HepG2 (cell line): Measurements from ENCODE around the gene SCAI. TPM values are rescaled to one million over a fixed set of nuclear protein-coding genes. Genes with fewer than 3 reads are reported as not detected.

ENCODE experiments used
- ATAC-seq: fragments of 200-7000 bp; cut with Tn5 transposase; 3 replicates; pipeline ENCODE4 v1.9.1; 2020; ENCODE audit warnings: mild to moderate bottlenecking, moderate library complexity
- BruUV-seq: library from RNA; stranded (reverse); fragments of 400-500 nt; replicated peaks from 2 replicates; lab custom pipeline; 2021; lab: Mats Ljungman, UMichigan
- CTCF ChIA-PET: fragments of 300-600 bp; formaldehyde crosslinking; extraction: SDS; loops from one replicate; lab custom pipeline; 2021; ENCODE audit warnings: low total read pairs, inconsistent platforms, low intra/inter-chr PET ratio; lab: Yijun Ruan, JAX
- POLR2A ChIA-PET: fragments of 350-600 bp; sonication (Branson Sonifier 250); formaldehyde crosslinking; loops from one replicate; lab custom pipeline; 2020; ENCODE audit warnings: antibody characterized with exemption, inconsistent platforms; lab: Yijun Ruan, JAX
- DNase-seq: peaks from one replicate; pipeline ENCODE4 v3.0.0-alpha.2; 2015; ENCODE audit warnings: low spot score
- FAIRE-seq: peaks from 3 replicates; lab custom pipeline; 2011; peaks lifted over from hg19 to GRCh38; lab: Jason Lieb, UNC
- H2AFZ ChIP-seq: one replicate; pipeline ENCODE4 v1.6.1; 2011; ENCODE audit warnings: low read length, inconsistent platforms
- H3K27ac ChIP-seq: fragments of 300-600 bp; 3 replicates; pipeline ENCODE4 v1.8.0; 2011; ENCODE audit warnings: mixed run types, mild to moderate bottlenecking, mixed read lengths, low read length, inconsistent platforms; ENCODE audit not compliant: insufficient read depth; ENCODE audit errors: extremely low read length
- H3K27me3 ChIP-seq, 2 experiments: fragments of 200-600 bp in 1 of 2; 2 replicates in 1 of 2; 3 replicates in 1 of 2; pipeline versions ENCODE4 v1.6.0 to v1.8.0; 2011; ENCODE audit warnings: low read length in 2 of 2, mild to moderate bottlenecking in 2 of 2, moderate library complexity in 2 of 2, inconsistent platforms in 1 of 2; ENCODE audit not compliant: insufficient read depth in 2 of 2, control insufficient read depth in 1 of 2
- H3K36me3 ChIP-seq, 2 experiments: fragments of 200-600 bp in 1 of 2; replicated peaks in 1 of 2; 2 replicates in 1 of 2; 3 replicates in 1 of 2; pipeline versions ENCODE4 v1.5.1 to v1.8.0; 2011; ENCODE audit warnings: low read length in 2 of 2, inconsistent platforms in 1 of 2; ENCODE audit not compliant: insufficient read depth in 2 of 2, control insufficient read depth in 1 of 2
- H3K4me1 ChIP-seq: 2 replicates; pipeline ENCODE4 v1.5.1; 2012; ENCODE audit warnings: low read length, inconsistent platforms; ENCODE audit not compliant: insufficient read depth
- H3K4me2 ChIP-seq: 2 replicates; pipeline ENCODE4 v1.6.0; 2011; ENCODE audit warnings: low read depth, low read length, inconsistent platforms
- H3K4me3 ChIP-seq, 3 experiments: fragments of 200-600 bp in 1 of 3; sonication (generic), shearing (Covaris generic) in 1 of 3; replicated peaks in 1 of 3; 2 replicates each; pipeline ENCODE4 v1.5.1; 2011 to 2016; ENCODE audit warnings: low read length in 3 of 3, inconsistent platforms in 2 of 3, low read depth in 2 of 3, mild to moderate bottlenecking in 2 of 3, control low read depth in 1 of 3, mixed read lengths in 1 of 3; ENCODE audit not compliant: insufficient read depth in 1 of 3
- H3K79me2 ChIP-seq: one replicate; pipeline ENCODE4 v1.6.1; 2011; ENCODE audit warnings: low read length, inconsistent platforms; ENCODE audit not compliant: insufficient read depth
- H3K9ac ChIP-seq: 2 replicates; pipeline ENCODE4 v1.6.0; 2011; ENCODE audit warnings: mild to moderate bottlenecking, low read depth, low read length, inconsistent platforms; ENCODE audit not compliant: insufficient read depth
- H3K9me3 ChIP-seq: 2 replicates; pipeline ENCODE4 v1.5.1; 2012; ENCODE audit warnings: mild to moderate bottlenecking, low read length
- H4K20me1 ChIP-seq: 2 replicates; pipeline ENCODE4 v1.6.0; 2011; ENCODE audit warnings: inconsistent platforms, mild to moderate bottlenecking, low read length, moderate library complexity; ENCODE audit not compliant: insufficient read depth
- HBP1 ChIP-seq: IDR thresholded peaks from 2 replicates; pipeline ENCODE4 v1.6.1; 2016; ENCODE audit warnings: low read depth, control low read depth
- RFXAP ChIP-seq: sonication (generic); formaldehyde crosslinking; IDR thresholded peaks from 2 replicates; pipeline ENCODE4 v1.4.0; 2020; ENCODE audit warnings: missing genetic modification reagents, borderline replicate concordance
- ZMAT3 ChIP-seq: sonication (generic); formaldehyde crosslinking; conservative IDR thresholded peaks from 2 replicates; pipeline ENCODE4 v1.7.0; 2021; ENCODE audit warnings: missing genetic modification reagents
- ZNF451 ChIP-seq: sonication (generic); formaldehyde crosslinking; IDR thresholded peaks from 2 replicates; pipeline ENCODE4 v1.5.0; 2020; ENCODE audit warnings: mild to moderate bottlenecking, missing genetic modification reagents
- ZNF503 ChIP-seq: sonication (generic); formaldehyde crosslinking; IDR thresholded peaks from 2 replicates; pipeline ENCODE4 v1.4.0; 2020; ENCODE audit warnings: missing genetic modification reagents
- ZNF589 ChIP-seq: sonication (generic); formaldehyde crosslinking; conservative IDR thresholded peaks from 2 replicates; pipeline ENCODE4 v1.8.0; 2022; ENCODE audit warnings: mild to moderate bottlenecking, moderate library complexity, missing genetic modification reagents
- WGBS: methylation state at CpG from one replicate; pipeline ENCODE4 v1.1.6; 2017; ENCODE audit warnings: low lambda C conversion rate; 5-methylcytosine and 5-hydroxymethylcytosine counted together
- in situ Hi-C: cut with HindIII; loops from 2 replicates; pipeline ENCODE4 v1.10.0; 2017; ENCODE audit warnings: low pct_unique_long_range_greater_than_20kb; ENCODE audit not compliant: extremely low pct_ligation_motif_present
- intact Hi-C: fragments of 100-400 bp; cut with micrococcal nuclease; formaldehyde crosslinking; loops from one replicate; pipeline ENCODE4 v1.10.0; 2022; ENCODE audit not compliant: unreplicated experiment
- polyA plus RNA-seq, 8 experiments: library from polyadenylated mRNA; depleted of rRNA in 3 of 8; stranded (reverse) in 7 of 8; unstranded in 1 of 8; fragments of >200 nt; fragmentation: Illumina TruSeq in 4 of 8; extraction: Trizol in 4 of 8; gene quantifications; 2 replicates each; pipeline versions ENCODE4 v1.2.1 to v1.2.3, GENCODE V29; 2011 to 2016; ENCODE audit warnings: low read depth in 4 of 8, missing spikeins in 1 of 8, mixed read lengths in 1 of 8; ENCODE audit not compliant: insufficient read depth in 1 of 8
- total RNA-seq, 5 experiments: library from RNA; depleted of rRNA; stranded (reverse); fragments of >200 nt; fragmentation: Illumina TruSeq; extraction: Trizol; gene quantifications; 2 replicates each; pipeline ENCODE4 v1.2.3, GENCODE V29; 2016; ENCODE audit warnings: low read depth in 1 of 5
- TF ChIP-seq, protein P1 (sequence below): sonication (generic); formaldehyde crosslinking; IDR thresholded peaks from 2 replicates; pipeline ENCODE4 v1.9.0; 2021; ENCODE audit warnings: missing genetic modification reagents, borderline replicate concordance
- TF ChIP-seq, protein P2 (sequence below): sonication (generic); formaldehyde crosslinking; IDR thresholded peaks from 2 replicates; pipeline ENCODE4 v1.9.0; 2021; ENCODE audit warnings: mild to moderate bottlenecking, missing genetic modification reagents

The SCAI gene
- total and polyA plus RNA-seq, 2 of the 13 experiments (the other 11 are each of a cell fraction or from before 2014, with no cell fraction given) = 4.4 to 8.4 TPM

- TF ChIP-seq, protein P1, sequence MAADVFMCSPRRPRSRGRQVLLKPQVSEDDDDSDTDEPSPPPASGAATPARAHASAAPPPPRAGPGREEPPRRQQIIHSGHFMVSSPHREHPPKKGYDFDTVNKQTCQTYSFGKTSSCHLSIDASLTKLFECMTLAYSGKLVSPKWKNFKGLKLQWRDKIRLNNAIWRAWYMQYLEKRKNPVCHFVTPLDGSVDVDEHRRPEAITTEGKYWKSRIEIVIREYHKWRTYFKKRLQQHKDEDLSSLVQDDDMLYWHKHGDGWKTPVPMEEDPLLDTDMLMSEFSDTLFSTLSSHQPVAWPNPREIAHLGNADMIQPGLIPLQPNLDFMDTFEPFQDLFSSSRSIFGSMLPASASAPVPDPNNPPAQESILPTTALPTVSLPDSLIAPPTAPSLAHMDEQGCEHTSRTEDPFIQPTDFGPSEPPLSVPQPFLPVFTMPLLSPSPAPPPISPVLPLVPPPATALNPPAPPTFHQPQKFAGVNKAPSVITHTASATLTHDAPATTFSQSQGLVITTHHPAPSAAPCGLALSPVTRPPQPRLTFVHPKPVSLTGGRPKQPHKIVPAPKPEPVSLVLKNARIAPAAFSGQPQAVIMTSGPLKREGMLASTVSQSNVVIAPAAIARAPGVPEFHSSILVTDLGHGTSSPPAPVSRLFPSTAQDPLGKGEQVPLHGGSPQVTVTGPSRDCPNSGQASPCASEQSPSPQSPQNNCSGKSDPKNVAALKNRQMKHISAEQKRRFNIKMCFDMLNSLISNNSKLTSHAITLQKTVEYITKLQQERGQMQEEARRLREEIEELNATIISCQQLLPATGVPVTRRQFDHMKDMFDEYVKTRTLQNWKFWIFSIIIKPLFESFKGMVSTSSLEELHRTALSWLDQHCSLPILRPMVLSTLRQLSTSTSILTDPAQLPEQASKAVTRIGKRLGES (CRISPR knock-in tag) = no peak
- TF ChIP-seq ZNF589 (no peak), ZNF503 (no peak), ZMAT3 (no peak), RFXAP (no peak)
These were observed 33.3 kb upstream of the SCAI start (continued) for GRCh38 chr9:125176636-125177035.

DNA sequence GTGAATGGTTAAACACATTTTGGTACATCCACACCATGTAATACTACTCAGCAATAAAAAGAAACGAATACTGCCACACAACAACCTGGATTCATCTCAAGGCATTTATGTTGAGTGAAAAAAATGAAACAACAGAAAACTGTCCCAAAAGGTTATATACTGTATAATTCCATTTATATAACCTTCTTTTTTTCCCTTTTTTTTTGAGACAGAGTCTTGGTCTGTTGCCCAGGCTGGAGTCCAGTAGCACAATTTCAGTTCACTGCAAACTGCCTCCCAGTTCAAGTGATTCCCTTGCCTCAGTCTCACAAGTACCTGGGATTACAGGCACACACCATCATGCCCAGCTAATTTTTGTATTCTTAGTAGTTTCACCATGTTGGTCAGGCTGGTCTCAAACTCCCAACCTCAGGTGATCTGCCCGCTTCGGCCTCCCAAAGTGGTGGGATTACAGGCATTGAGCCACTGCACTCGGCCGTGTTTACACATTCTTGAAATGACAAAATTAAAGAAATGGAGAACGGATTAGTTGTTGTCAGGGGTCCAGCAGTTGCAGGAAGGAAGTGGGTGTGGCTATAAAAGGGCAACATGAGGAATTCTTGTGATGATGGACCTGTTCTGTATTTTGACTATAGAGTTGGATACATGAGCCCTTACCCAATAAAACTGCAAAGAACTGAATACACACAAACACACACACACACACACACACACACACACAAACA lies 28.9 kb upstream of the SCAI start:
- H3K4me2 ChIP-seq = no peak overlapping the region
- H3K27me3 ChIP-seq = no peaks in the 10 kb centered on the region
- ChIA-PET POLR2A (no interaction called here), CTCF (no interaction called here)
- H3K4me1 ChIP-seq = peaks cover under 1% of the 10 kb centered on the region; the same call in 1 of the 2 replicates
- ATAC-seq (no peak), DNase-seq (no peak), FAIRE-seq (no peak)
- H3K27ac ChIP-seq = no peak overlapping the region
- BruUV-seq = no TSS peak
- in situ Hi-C loops (no loop called here), intact Hi-C loops (no loop called here)
- no peak overlapping the region for H2AFZ ChIP-seq
- no peak for TF ChIP-seq ZNF451 (CRISPR knock-in tag)
- no peak for TF ChIP-seq HBP1 (CRISPR knock-in tag)
- TF ChIP-seq, protein P2, sequence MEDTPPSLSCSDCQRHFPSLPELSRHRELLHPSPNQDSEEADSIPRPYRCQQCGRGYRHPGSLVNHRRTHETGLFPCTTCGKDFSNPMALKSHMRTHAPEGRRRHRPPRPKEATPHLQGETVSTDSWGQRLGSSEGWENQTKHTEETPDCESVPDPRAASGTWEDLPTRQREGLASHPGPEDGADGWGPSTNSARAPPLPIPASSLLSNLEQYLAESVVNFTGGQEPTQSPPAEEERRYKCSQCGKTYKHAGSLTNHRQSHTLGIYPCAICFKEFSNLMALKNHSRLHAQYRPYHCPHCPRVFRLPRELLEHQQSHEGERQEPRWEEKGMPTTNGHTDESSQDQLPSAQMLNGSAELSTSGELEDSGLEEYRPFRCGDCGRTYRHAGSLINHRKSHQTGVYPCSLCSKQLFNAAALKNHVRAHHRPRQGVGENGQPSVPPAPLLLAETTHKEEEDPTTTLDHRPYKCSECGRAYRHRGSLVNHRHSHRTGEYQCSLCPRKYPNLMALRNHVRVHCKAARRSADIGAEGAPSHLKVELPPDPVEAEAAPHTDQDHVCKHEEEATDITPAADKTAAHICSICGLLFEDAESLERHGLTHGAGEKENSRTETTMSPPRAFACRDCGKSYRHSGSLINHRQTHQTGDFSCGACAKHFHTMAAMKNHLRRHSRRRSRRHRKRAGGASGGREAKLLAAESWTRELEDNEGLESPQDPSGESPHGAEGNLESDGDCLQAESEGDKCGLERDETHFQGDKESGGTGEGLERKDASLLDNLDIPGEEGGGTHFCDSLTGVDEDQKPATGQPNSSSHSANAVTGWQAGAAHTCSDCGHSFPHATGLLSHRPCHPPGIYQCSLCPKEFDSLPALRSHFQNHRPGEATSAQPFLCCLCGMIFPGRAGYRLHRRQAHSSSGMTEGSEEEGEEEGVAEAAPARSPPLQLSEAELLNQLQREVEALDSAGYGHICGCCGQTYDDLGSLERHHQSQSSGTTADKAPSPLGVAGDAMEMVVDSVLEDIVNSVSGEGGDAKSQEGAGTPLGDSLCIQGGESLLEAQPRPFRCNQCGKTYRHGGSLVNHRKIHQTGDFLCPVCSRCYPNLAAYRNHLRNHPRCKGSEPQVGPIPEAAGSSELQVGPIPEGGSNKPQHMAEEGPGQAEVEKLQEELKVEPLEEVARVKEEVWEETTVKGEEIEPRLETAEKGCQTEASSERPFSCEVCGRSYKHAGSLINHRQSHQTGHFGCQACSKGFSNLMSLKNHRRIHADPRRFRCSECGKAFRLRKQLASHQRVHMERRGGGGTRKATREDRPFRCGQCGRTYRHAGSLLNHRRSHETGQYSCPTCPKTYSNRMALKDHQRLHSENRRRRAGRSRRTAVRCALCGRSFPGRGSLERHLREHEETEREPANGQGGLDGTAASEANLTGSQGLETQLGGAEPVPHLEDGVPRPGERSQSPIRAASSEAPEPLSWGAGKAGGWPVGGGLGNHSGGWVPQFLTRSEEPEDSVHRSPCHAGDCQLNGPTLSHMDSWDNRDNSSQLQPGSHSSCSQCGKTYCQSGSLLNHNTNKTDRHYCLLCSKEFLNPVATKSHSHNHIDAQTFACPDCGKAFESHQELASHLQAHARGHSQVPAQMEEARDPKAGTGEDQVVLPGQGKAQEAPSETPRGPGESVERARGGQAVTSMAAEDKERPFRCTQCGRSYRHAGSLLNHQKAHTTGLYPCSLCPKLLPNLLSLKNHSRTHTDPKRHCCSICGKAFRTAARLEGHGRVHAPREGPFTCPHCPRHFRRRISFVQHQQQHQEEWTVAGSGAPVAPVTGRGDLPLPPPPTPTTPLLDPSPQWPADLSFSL = peak; percentile 41; the same call in 1 of the 2 replicates
- H3K36me3 ChIP-seq = peaks cover 0 to 11% of the 10 kb centered on the region in 2 experiments; a peak in 1 of 5 replicates
- peaks cover 24% of the 10 kb centered on the region for H3K79me2 ChIP-seq
- WGBS = 96% methylated on average over 6 of the region's 6 CpGs
- H4K20me1 ChIP-seq = no peaks in the 10 kb centered on the region
- no peaks in the 10 kb centered on the region for H3K9me3 ChIP-seq
- no peak overlapping the region for H3K4me3 ChIP-seq
- no peak overlapping the region for H3K9ac ChIP-seq
